GM12878 (cell line): Measurements from ENCODE around the gene RTF1. TPM values are rescaled to one million over a fixed set of nuclear protein-coding genes. Genes with fewer than 3 reads are reported as not detected.

Experiments
- CUX1 ChIP-seq: IDR thresholded peaks from 2 replicates; pipeline ENCODE4 v1.6.1; 2012; ENCODE audit warnings: improper control_type of control experiment, low read depth, low read length; ENCODE audit not compliant: insufficient replicate concordance
- E2F8 ChIP-seq: fragments of 450-650 bp; IDR thresholded peaks from 2 replicates; pipeline ENCODE4 v1.6.1; 2018; ENCODE audit warnings: mild to moderate bottlenecking, low read depth, moderate library complexity; ENCODE audit not compliant: partially characterized antibody
- EP300 ChIP-seq, 2 experiments: fragments of 150-350 bp in 1 of 2; IDR thresholded peaks; 2 replicates each; pipeline ENCODE4 v1.6.1; 2011 to 2012; ENCODE audit warnings: low read depth in 2 of 2, low read length in 2 of 2, borderline replicate concordance in 1 of 2, improper control_type of control experiment in 1 of 2, inconsistent platforms in 1 of 2; ENCODE audit not compliant: control insufficient read depth in 1 of 2
- EZH2 ChIP-seq: IDR thresholded peaks from 2 replicates; pipeline ENCODE4 v1.6.1; 2012; ENCODE audit warnings: low read depth, mild to moderate bottlenecking, control low read depth, inconsistent platforms, low read length, borderline replicate concordance; ENCODE audit not compliant: control insufficient read depth
- FOXM1 ChIP-seq: IDR thresholded peaks from 2 replicates; pipeline ENCODE4 v1.6.1; 2012; ENCODE audit warnings: low read depth, mild to moderate bottlenecking, inconsistent platforms, low read length, moderate library complexity
- HDGF ChIP-seq: fragments of 450-650 bp; IDR thresholded peaks from 2 replicates; pipeline ENCODE4 v1.6.1; 2016; ENCODE audit warnings: antibody characterized with exemption
- IKZF2 ChIP-seq, 2 experiments: fragments of 450-650 bp; IDR thresholded peaks; 2 replicates each; pipeline ENCODE4 v1.6.1; 2017; ENCODE audit warnings: mild to moderate bottlenecking in 2 of 2, moderate library complexity in 2 of 2
- LARP7 ChIP-seq: fragments of 450-650 bp; IDR thresholded peaks from 2 replicates; pipeline ENCODE4 v1.6.1; 2017; ENCODE audit warnings: mild to moderate bottlenecking
- MTA2 ChIP-seq: fragments of 450-650 bp; IDR thresholded peaks from 2 replicates; pipeline ENCODE4 v1.6.1; 2016; ENCODE audit warnings: low read depth, mild to moderate bottlenecking, moderate library complexity
- NBN ChIP-seq: fragments of 450-650 bp; IDR thresholded peaks from 2 replicates; pipeline ENCODE4 v1.6.1; 2016
- NFXL1 ChIP-seq: fragments of 450-650 bp; IDR thresholded peaks from 2 replicates; pipeline ENCODE4 v1.6.1; 2017; ENCODE audit warnings: antibody characterized with exemption, mild to moderate bottlenecking, borderline replicate concordance
- RCOR1 ChIP-seq: conservative IDR thresholded peaks from 2 replicates; pipeline ENCODE4 v1.6.1; 2012; ENCODE audit warnings: low read depth, low read length, improper control_type of control experiment
- REST ChIP-seq: IDR thresholded peaks from 2 replicates; pipeline ENCODE4 v1.6.1; 2012; ENCODE audit warnings: mild to moderate bottlenecking, low read depth, low read length
- SMAD5 ChIP-seq: IDR thresholded peaks from 2 replicates; pipeline ENCODE4 v1.6.1; 2016; ENCODE audit warnings: antibody characterized with exemption, low read depth
- polyA plus RNA-seq, 11 experiments: library from polyadenylated mRNA; depleted of rRNA in 4 of 11; unstranded in 6 of 11; stranded (reverse) in 5 of 11; fragments of >200 nt; fragmentation: Nextera tagmentation in 4 of 11; fragmentation: Illumina TruSeq in 1 of 11; extraction: Ambion mirVana in 4 of 11; extraction: Trizol in 1 of 11; gene quantifications; 1 replicate in 1 of 11; 2 replicates in 10 of 11; pipeline versions ENCODE4 v1.2.1 to v1.2.3, GENCODE V29; 2011 to 2016; ENCODE audit warnings: inconsistent platforms in 2 of 11, missing spikeins in 2 of 11, low read depth in 1 of 11
- total RNA-seq, 4 experiments: library from RNA; depleted of rRNA in 3 of 4; stranded (reverse); fragments of >200 nt in 3 of 4; fragmentation: Illumina TruSeq in 1 of 4; extraction: Trizol in 1 of 4; gene quantifications; 2 replicates each; pipeline versions ENCODE4 v1.2.1 to v1.2.3, GENCODE V29; 2013 to 2021

RTF1 gene
- total and polyA plus RNA-seq, 10 of the 15 experiments (the other 5 are each of a cell fraction or from before 2014, with no cell fraction given): 7.2 to 67.9 (median 32.3) TPM

- no peak for TF ChIP-seq CUX1
- TF ChIP-seq NFXL1: no peak
- no peak for TF ChIP-seq E2F8
- TF ChIP-seq REST: no peak
- no peak for TF ChIP-seq MTA2
- TF ChIP-seq LARP7: no peak
- TF ChIP-seq FOXM1: no peak
- TF ChIP-seq IKZF2 (IDR thresholded peaks at IDR 0.05): peak in 1 of 2 experiments; percentile 34; a peak in 1 of 4 replicates
- TF ChIP-seq EZH2: no peak
- TF ChIP-seq EP300 (IDR thresholded peaks at IDR 0.05; ENCODE audit: borderline replicate concordance in 1 of 2, control insufficient read depth in 1 of 2, low read depth in 2 of 2, low read length in 2 of 2): no peak
- no peak for TF ChIP-seq SMAD5
- TF ChIP-seq RCOR1: no peak
- TF ChIP-seq NBN: peak; percentile 40; the same call in 1 of the 2 replicates
- TF ChIP-seq HDGF: peak; percentile 33; the same call in 1 of the 2 replicates
These were observed 7.2 kb downstream of the RTF1 start (continued) for GRCh38 chr15:41423979-41424659.
